ENCODE results near the gene FAM89A.

The FAM89A gene

GRCh38 chr1:230972855-230973271 is 67.2 kb downstream of the FAM89A start:
- H3K4me3 ChIP-seq (ENCODE audit: low read depth, low read length), result no peak overlapping the region
- DNase-seq (ENCODE audit: low read depth), result peak; percentile 35
- TF ChIP-seq CTCF (IDR thresholded peaks at IDR 0.05; ENCODE audit: low read depth, low read length, missing control alignments), result no peak

GRCh38 chr1:230971771-230972170 is 68.3 kb downstream of the FAM89A start:
- H3K4me3 ChIP-seq (ENCODE audit: low read depth, low read length), result no peak overlapping the region
- TF ChIP-seq CTCF (IDR thresholded peaks at IDR 0.05; ENCODE audit: low read depth, low read length, missing control alignments), result no peak
- no peak for DNase-seq (ENCODE audit: low read depth)

- no peak for TF ChIP-seq CTCF (IDR thresholded peaks at IDR 0.05; ENCODE audit: low read depth, low read length, missing control alignments)
- H3K4me3 ChIP-seq (ENCODE audit: low read depth, low read length), result no peak overlapping the region
- DNase-seq (ENCODE audit: low read depth), result no peak
These were observed 69.6 kb downstream of the FAM89A start for GRCh38 chr1:230970432-230970831.
